BJ (cell line): ENCODE data around the gene ARMH1. TPM values are rescaled to one million over a fixed set of nuclear protein-coding genes. Genes with fewer than 3 reads are reported as not detected.

Source experiments
- CTCF ChIA-PET: fragments of 350-600 bp; formaldehyde crosslinking; extraction: SDS; loops from one replicate; lab custom pipeline; 2021; ENCODE audit warnings: antibody characterized with exemption, inconsistent platforms; lab: Yijun Ruan, JAX
- POLR2A ChIA-PET: fragments of 300-600 bp; sonication (Branson Sonifier 250); formaldehyde crosslinking; extraction: SDS; loops from one replicate; lab custom pipeline; 2021; ENCODE audit warnings: antibody characterized with exemption; lab: Charles Lee
- DNase-seq: peaks from one replicate; pipeline ENCODE4 v3.0.0-alpha.2; 2011; ENCODE audit warnings: low read depth
- H3K27me3 ChIP-seq: 2 replicates; pipeline ENCODE4 v1.6.0; 2011; ENCODE audit warnings: low read length; ENCODE audit not compliant: control insufficient read depth, insufficient read depth
- H3K36me3 ChIP-seq: 2 replicates; pipeline ENCODE4 v1.5.1; 2011; ENCODE audit warnings: low read length; ENCODE audit not compliant: control insufficient read depth, insufficient read depth
- H3K4me3 ChIP-seq: 2 replicates; pipeline ENCODE4 v1.5.1; 2011; ENCODE audit warnings: low read depth, mild to moderate bottlenecking, control low read depth, low read length
- CTCF ChIP-seq: IDR thresholded peaks from 2 replicates; pipeline ENCODE4 v1.5.1; 2011; ENCODE audit warnings: low read depth, mild to moderate bottlenecking, control low read depth, inconsistent platforms, low read length, moderate library complexity; ENCODE audit not compliant: insufficient read depth
- polyA plus RNA-seq: library from polyadenylated mRNA; depleted of rRNA; stranded (reverse); fragments of >200 nt; gene quantifications from 2 replicates; pipeline ENCODE4 v1.2.3, GENCODE V29; 2011

Gene ARMH1
- polyA plus RNA-seq, 1 experiment = 0.86 TPM

DNA sequence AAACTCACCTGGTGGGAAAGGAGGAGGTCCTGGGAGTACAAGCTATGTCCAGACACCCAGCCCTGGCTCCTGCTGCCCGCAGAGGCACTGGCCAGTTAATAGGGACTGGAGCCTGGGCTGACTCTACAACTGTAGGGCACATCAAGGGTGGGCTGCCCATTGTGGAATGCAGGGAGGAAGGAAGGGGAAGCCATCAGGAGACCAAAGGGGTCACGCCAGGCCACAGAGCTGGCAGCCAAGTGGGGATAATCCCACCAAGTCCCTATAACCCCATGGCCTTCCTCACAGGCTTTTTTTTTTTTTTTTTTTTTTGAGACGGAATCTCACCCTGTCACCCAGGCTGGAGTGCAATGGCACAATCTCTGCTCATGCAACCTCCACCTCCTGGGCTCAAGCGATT lies 14.9 kb upstream of the ARMH1 start:
- H3K27me3 ChIP-seq = no peaks in the 10 kb centered on the region
- ChIA-PET POLR2A (no interaction called here), CTCF (interaction anchor here (0.8 to 2.7 kb wide), 5 partner anchors 12 to 281 kb away, joined by 3 to 21 read pairs (median 4); partner anchors contain the start of gene TMEM53)
- TF ChIP-seq CTCF = no peak
- no peak overlapping the region for H3K4me3 ChIP-seq
- no peaks in the 10 kb centered on the region; the same call in 1 of the 2 replicates for H3K36me3 ChIP-seq
- DNase-seq = no peak

- no peak overlapping the region for H3K4me3 ChIP-seq
- POLR2A ChIA-PET = no interaction called here
- H3K36me3 ChIP-seq = no peaks in the 10 kb centered on the region; the same call in 1 of the 2 replicates
- no peaks in the 10 kb centered on the region for H3K27me3 ChIP-seq
- no peak for DNase-seq
- CTCF ChIA-PET = interaction anchor here (0.6 to 2.7 kb wide), 3 partner anchors 32 to 65 kb away, joined by 3 to 21 read pairs (median 4); no protein-coding TSS in a partner anchor
- TF ChIP-seq CTCF = no peak
Measured at GRCh38 chr1:44660176-44660575, 14.3 kb upstream of the ARMH1 start.

DNA sequence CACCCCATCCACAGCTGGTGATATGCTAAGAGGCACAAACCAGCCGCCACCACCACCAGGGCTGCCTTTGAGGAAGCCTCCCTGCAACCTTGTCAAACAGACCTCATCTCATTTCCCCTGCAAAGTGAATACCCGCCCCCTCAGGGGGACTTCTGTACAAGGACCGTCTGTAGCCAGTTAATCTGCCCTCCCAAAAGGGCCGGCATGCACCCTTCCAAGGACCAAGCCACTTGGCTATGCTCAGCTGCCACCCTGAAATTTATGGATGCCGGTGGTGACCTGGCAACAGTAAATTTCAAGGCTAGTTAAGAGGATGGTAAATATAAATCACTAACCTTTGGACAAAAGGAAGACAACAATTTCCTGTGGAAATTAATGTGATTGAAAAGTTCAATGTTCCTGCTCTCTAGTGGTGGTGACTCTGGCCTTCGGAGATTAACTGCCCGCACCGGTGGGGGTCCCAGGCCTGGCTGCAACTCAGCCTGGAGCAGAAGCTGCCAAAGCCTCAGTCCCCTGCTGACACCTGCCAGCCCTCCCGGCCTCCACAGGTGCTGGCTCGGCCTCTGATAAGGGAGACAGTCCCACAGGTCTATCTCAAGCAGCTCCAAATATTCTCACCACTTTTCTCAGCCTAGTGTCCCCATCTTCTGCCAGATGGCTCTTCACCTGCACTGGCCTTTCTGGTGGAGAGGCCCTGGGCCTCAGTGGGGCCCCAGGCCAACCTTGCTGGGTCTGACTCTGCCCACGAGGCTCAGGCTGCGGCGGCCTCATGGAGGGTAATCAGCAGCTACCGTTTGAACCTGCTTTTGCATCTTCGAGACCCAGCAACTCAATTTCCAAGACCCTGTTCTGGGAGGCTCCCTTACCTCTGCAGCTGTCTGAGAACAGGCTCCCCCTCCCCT lies 12.5 kb upstream of the ARMH1 start:
- Histone ChIP-seq H3K36me3 (no peaks in the 10 kb centered on the region; the same call in 1 of the 2 replicates), H3K4me3 (no peak overlapping the region), H3K27me3 (no peaks in the 10 kb centered on the region)
- CTCF ChIA-PET = interaction anchor here (1.3 to 5.3 kb wide), 3 partner anchors 9 to 53 kb away, joined by 3 to 42 read pairs (median 5); no protein-coding TSS in a partner anchor
- POLR2A ChIA-PET = no interaction called here
- DNase-seq = no peak
- TF ChIP-seq CTCF = no peak

DNA sequence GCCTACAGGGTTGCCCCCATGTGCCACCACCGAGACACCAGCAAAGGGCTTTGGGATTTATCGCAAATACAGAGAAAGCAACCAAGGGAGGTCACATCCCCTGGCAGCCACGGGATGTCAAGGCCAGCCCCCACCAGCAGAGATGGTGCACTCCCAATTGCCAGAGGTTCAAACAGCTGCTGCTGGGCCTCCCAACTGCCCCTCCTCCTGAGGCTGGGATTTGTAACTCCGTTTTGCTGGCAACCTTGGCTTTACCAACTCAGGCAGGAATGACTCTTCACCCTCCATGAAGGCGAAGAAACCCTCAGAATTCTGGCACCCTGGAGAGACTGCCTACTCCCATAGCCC lies 11.9 kb upstream of the ARMH1 start:
- TF ChIP-seq CTCF = no peak
- Histone ChIP-seq H3K27me3 (no peaks in the 10 kb centered on the region), H3K36me3 (no peaks in the 10 kb centered on the region; the same call in 1 of the 2 replicates), H3K4me3 (no peak overlapping the region)
- DNase-seq = no peak
- ChIA-PET CTCF (interaction anchor here (1.3 to 5.3 kb wide), 3 partner anchors 10 to 53 kb away, joined by 3 to 42 read pairs (median 5); no protein-coding TSS in a partner anchor), POLR2A (no interaction called here)

DNA sequence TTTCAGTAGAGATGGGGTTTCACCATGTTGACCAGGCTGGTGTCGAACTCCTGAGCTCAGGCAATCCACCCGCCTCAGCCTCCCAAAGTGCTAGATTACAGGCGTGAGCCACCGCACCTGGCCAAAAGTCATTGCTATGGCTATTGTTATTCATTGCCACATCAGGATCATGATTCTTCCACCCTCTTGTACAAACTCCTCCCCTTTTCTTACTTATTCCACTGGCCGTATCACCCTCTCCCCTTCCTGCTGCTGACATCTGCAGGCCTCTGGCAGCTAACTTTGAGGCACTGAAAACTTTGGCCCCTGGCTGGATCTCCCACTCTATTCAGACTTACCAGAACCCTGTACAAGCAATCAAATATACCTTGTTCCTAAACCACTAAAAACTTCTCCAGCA lies 11.1 kb upstream of the ARMH1 start:
- ChIA-PET CTCF (interaction anchor here (2.3 to 5.3 kb wide), 2 partner anchors 11 to 54 kb away, joined by 5 to 42 read pairs; no protein-coding TSS in a partner anchor), POLR2A (no interaction called here)
- Histone ChIP-seq H3K36me3 (no peaks in the 10 kb centered on the region; the same call in 1 of the 2 replicates), H3K4me3 (no peak overlapping the region), H3K27me3 (no peaks in the 10 kb centered on the region)
- no peak for DNase-seq
- TF ChIP-seq CTCF = no peak
